Activated CD8-positive, alpha-beta T cell treated with anti-CD3 and anti-CD28 coated beads for 36 hours (primary cell): ENCODE data around the gene RFESD. TPM values are rescaled to one million over a fixed set of nuclear protein-coding genes. Genes with fewer than 3 reads are reported as not detected.

Experiments
- ATAC-seq: fragments of 200-7000 bp; cut with Tn5 transposase; one replicate; pipeline ENCODE4 v1.10.0; 2021; ENCODE audit warnings: mild to moderate bottlenecking, moderate library complexity
- CTCF ChIA-PET: fragments of 350-600 bp; sonication (Branson Sonifier 250); formaldehyde crosslinking; loops from one replicate; lab custom pipeline; 2021; ENCODE audit warnings: antibody characterized with exemption; lab: Charles Lee
- POLR2A ChIA-PET: fragments of 350-600 bp; sonication (Branson Sonifier 250); formaldehyde crosslinking; loops from one replicate; lab custom pipeline; 2021; ENCODE audit warnings: antibody characterized with exemption; lab: Charles Lee
- DNase-seq: peaks from one replicate; pipeline ENCODE4 v3.0.0-alpha.2; 2020
- H3K27ac Mint-ChIP-seq: one replicate; pipeline ENCODE4 v1.8.0; 2021; ENCODE audit warnings: mild to moderate bottlenecking, mixed read lengths
- H3K27me3 Mint-ChIP-seq: one replicate; pipeline ENCODE4 v1.8.0; 2021; ENCODE audit warnings: mixed read lengths
- H3K36me3 Mint-ChIP-seq: one replicate; pipeline ENCODE4 v1.8.0; 2021; ENCODE audit warnings: low read depth, mixed read lengths
- H3K4me1 Mint-ChIP-seq: one replicate; pipeline ENCODE4 v1.8.0; 2021; ENCODE audit warnings: low read depth, mixed read lengths
- H3K4me3 Mint-ChIP-seq: one replicate; pipeline ENCODE4 v1.8.0; 2021; ENCODE audit warnings: mild to moderate bottlenecking, moderate library complexity, mixed read lengths
- H3K9me3 Mint-ChIP-seq: one replicate; pipeline ENCODE4 v1.8.0; 2021; ENCODE audit warnings: mixed read lengths
- CTCF ChIP-seq: fragments of 200-600 bp; IDR thresholded peaks from one replicate; pipeline ENCODE4 v1.8.0; 2022; ENCODE audit warnings: antibody characterized with exemption, mild to moderate bottlenecking
- intact Hi-C: fragments of 100-400 bp; cut with micrococcal nuclease; formaldehyde crosslinking; loops from one replicate; pipeline ENCODE4 v1.10.0; 2022
- total RNA-seq, 2 experiments: library from RNA; stranded (reverse); gene quantifications; one replicate each; pipeline ENCODE4 v1.2.3, GENCODE V29; 2021

Gene RFESD
- total RNA-seq, 2 experiments from 2014 or later: 9.2 to 9.8 TPM

- ATAC-seq (peak; percentile 66), DNase-seq (peak; percentile 50)
- peak overlapping the region; percentile 76 for H3K27ac Mint-ChIP-seq
- intact Hi-C loops: loop anchor here (5.0 kb wide), 1 partner anchor 64 kb away; the partner anchor contains the start of gene ARSK
- ChIA-PET POLR2A (interaction anchor here (1.6 to 4.3 kb wide), 2 partner anchors 10 to 26 kb away, joined by 6 to 23 read pairs; partner anchors contain the start of gene RFESD), CTCF (interaction anchor here (1.3 kb wide), 1 partner anchor 16 kb away, joined by 3 read pairs; no protein-coding TSS in a partner anchor)
- peaks cover 1% of the 10 kb centered on the region for H3K27me3 Mint-ChIP-seq
- no peak for TF ChIP-seq CTCF
- no peaks in the 10 kb centered on the region for H3K9me3 Mint-ChIP-seq
- peaks cover 36% of the 10 kb centered on the region for H3K4me1 Mint-ChIP-seq
- H3K4me3 Mint-ChIP-seq: peak overlapping the region; percentile 67
- H3K36me3 Mint-ChIP-seq: no peaks in the 10 kb centered on the region
These were observed 25.4 kb upstream of the RFESD start for GRCh38 chr5:95620870-95621838.

DNA sequence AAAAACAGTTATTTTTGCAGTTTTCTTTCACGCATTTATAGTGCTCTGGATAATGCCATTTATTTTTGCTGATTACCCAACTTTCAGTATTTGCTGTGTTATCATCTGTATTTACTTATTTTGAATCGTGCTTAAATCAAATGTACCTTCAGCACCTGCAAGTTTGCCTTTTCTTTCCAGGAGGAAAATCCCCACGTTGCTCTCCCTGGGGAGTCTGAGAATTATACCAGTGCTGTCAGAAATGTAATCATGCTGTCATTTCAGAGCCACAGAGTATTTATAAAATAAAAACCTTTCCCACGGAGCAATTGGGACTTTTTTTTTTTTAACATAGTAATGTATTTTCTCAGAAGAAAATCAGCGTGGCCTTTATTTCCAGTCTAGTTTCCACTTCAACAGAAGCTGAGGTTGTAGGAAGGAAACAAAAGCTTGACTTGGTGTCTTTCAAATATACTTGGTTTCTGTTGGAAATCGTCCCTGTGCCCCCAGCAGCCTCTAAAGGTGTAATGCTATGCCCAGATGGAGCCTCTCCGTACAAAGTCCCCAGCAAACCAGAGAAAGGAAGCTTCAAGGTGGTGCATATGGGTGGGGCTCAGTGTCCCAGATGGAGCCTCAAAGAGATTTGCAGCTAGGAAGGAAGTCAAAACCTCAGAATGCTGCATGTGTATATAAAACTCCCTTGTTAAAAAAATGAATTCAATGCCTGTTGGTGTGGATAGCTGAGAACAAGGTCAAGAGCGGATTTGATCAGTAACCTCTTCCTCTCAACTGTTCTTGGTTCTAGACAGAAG is 24.5 kb upstream of the RFESD start:
- H3K27ac Mint-ChIP-seq: peak overlapping the region; percentile 76
- no peak for TF ChIP-seq CTCF
- DNase-seq (peak; percentile 13), ATAC-seq (no peak)
- ChIA-PET CTCF (interaction anchor here (0.7 to 2.3 kb wide), 7 partner anchors 9 to 1329 kb away, joined by 3 to 8 read pairs (median 3); partner anchors contain the start of gene RFESD), POLR2A (interaction anchor here (1.1 to 4.3 kb wide), 3 partner anchors 9 to 18 kb away, joined by 4 to 23 read pairs (median 4); no protein-coding TSS in a partner anchor)
- H3K36me3 Mint-ChIP-seq: no peaks in the 10 kb centered on the region
- intact Hi-C loops: loop anchor here (5.0 kb wide), 1 partner anchor 65 kb away; the partner anchor contains the start of gene ARSK
- peaks cover 1% of the 10 kb centered on the region for H3K27me3 Mint-ChIP-seq
- peaks cover 35% of the 10 kb centered on the region for H3K4me1 Mint-ChIP-seq
- peak overlapping the region; percentile 67 for H3K4me3 Mint-ChIP-seq
- no peaks in the 10 kb centered on the region for H3K9me3 Mint-ChIP-seq

- no peak for TF ChIP-seq CTCF
These were observed 22.9 kb upstream of the RFESD start for GRCh38 chr5:95623706-95624105.

GRCh38 chr5:95624368-95624767 is 22.2 kb upstream of the RFESD start:
- ATAC-seq (no peak), DNase-seq (no peak)
- Mint-ChIP-seq H3K4me3 (no peak overlapping the region), H3K9me3 (no peaks in the 10 kb centered on the region), H3K27ac (no peak overlapping the region), H3K4me1 (peaks cover 21% of the 10 kb centered on the region), H3K27me3 (peaks cover 1% of the 10 kb centered on the region), H3K36me3 (no peaks in the 10 kb centered on the region)
- TF ChIP-seq CTCF: no peak
- ChIA-PET CTCF (no interaction called here), POLR2A (interaction anchor here (4.3 kb wide), 1 partner anchor 7 kb away, joined by 23 read pairs; no protein-coding TSS in a partner anchor)
- intact Hi-C loops: loop anchor here (5.0 kb wide), 1 partner anchor 67 kb away; the partner anchor contains the start of gene ARSK

More at GRCh38 chr5:95623706-95624105, 22.9 kb upstream of the RFESD start:
- intact Hi-C loops: loop anchor here (5.0 kb wide), 1 partner anchor 66 kb away; the partner anchor contains the start of gene ARSK
- peaks cover 28% of the 10 kb centered on the region for H3K4me1 Mint-ChIP-seq
- H3K27me3 Mint-ChIP-seq: peaks cover 1% of the 10 kb centered on the region
- no peak overlapping the region for H3K4me3 Mint-ChIP-seq
- CTCF ChIA-PET: interaction anchor here (0.9 to 2.3 kb wide), 5 partner anchors 8 to 158 kb away, joined by 3 to 7 read pairs (median 5); partner anchors contain the start of gene RFESD
- no peak overlapping the region for H3K27ac Mint-ChIP-seq
- DNase-seq: no peak
- ATAC-seq: no peak
- POLR2A ChIA-PET: interaction anchor here (4.3 kb wide), 1 partner anchor 8 kb away, joined by 23 read pairs; no protein-coding TSS in a partner anchor
- H3K9me3 Mint-ChIP-seq: no peaks in the 10 kb centered on the region
- no peaks in the 10 kb centered on the region for H3K36me3 Mint-ChIP-seq
